Measurements from ENCODE around the gene LENG1. TPM values are rescaled to one million over a fixed set of nuclear protein-coding genes. Genes with fewer than 3 reads are reported as not detected.

LENG1 gene
- total and polyA plus RNA-seq, 12 donors, result 5.0 to 22.0 (median 9.7) TPM

DNA sequence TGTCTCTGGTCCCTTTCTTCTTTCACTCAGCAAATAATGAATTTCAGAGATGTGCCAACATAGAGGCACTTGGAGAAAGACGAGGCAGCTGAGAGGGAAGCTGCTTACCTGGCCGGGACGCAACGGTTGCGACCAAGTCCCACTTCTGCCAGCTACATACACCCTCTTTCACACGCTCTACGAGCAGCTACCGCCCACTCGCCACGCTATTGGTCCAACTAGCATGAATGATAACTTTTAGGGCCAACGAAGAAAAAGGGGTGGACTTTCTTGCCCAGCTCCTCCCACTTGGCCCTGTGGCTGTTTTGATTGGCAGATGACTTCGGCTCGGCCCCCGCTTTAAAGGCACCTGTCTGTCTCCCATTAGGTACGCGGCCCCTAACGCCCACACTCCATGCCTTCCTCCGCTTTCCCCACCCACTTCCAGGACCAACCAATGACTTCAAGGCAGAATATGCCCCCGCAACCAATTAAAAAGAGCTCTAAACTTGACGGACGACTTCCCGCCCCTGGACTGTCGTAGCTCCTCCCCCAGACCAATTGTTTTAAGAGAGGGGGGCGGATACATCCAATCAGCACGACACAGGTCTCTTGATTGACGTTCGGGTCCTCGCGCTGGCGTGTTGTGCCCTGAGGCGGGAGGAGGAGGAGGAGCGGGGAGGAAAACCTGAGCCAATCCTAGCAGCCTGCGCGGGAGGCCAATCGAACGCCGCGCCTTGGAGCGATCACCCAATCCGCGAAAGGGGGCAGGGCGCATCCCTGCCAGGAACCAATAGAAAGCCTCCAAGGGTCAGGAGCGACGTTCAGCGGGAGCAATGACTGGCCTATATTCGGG is 22.4 kb downstream of the LENG1 start:
- Histone ChIP-seq H3K36me3 (replicated peaks in 1 of 2) (no peaks in the 10 kb centered on the region), H3K4me3 (peak overlapping the region in 2 of 4 donors; percentile 84 to 100), H3K27me3 (no peaks in the 10 kb centered on the region), H3K9me3 (replicated peaks in 1 of 3) (no peaks in the 10 kb centered on the region), H3K27ac (peak overlapping the region; percentile 28 to 99 (median 93)), H3K4me1 (replicated peaks in 1 of 2) (peaks cover 21 to 39% of the 10 kb centered on the region in 2 donors)
- TF ChIP-seq, protein P1, sequence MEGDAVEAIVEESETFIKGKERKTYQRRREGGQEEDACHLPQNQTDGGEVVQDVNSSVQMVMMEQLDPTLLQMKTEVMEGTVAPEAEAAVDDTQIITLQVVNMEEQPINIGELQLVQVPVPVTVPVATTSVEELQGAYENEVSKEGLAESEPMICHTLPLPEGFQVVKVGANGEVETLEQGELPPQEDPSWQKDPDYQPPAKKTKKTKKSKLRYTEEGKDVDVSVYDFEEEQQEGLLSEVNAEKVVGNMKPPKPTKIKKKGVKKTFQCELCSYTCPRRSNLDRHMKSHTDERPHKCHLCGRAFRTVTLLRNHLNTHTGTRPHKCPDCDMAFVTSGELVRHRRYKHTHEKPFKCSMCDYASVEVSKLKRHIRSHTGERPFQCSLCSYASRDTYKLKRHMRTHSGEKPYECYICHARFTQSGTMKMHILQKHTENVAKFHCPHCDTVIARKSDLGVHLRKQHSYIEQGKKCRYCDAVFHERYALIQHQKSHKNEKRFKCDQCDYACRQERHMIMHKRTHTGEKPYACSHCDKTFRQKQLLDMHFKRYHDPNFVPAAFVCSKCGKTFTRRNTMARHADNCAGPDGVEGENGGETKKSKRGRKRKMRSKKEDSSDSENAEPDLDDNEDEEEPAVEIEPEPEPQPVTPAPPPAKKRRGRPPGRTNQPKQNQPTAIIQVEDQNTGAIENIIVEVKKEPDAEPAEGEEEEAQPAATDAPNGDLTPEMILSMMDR (IDR thresholded peaks at IDR 0.05), result no peak
- peak in 1 of 2 donors; percentile 82 for TF ChIP-seq POLR2A (IDR thresholded peaks at IDR 0.05)
- intact Hi-C loops (cut with DNase I), result no loop called here
- DNase-seq, result peak; percentile 99 to 100 (median 100)
- 0 to 1% (median 0%) methylated on average over 30 to 46 of the region's 46 CpGs for WGBS, 4 donors

DNA sequence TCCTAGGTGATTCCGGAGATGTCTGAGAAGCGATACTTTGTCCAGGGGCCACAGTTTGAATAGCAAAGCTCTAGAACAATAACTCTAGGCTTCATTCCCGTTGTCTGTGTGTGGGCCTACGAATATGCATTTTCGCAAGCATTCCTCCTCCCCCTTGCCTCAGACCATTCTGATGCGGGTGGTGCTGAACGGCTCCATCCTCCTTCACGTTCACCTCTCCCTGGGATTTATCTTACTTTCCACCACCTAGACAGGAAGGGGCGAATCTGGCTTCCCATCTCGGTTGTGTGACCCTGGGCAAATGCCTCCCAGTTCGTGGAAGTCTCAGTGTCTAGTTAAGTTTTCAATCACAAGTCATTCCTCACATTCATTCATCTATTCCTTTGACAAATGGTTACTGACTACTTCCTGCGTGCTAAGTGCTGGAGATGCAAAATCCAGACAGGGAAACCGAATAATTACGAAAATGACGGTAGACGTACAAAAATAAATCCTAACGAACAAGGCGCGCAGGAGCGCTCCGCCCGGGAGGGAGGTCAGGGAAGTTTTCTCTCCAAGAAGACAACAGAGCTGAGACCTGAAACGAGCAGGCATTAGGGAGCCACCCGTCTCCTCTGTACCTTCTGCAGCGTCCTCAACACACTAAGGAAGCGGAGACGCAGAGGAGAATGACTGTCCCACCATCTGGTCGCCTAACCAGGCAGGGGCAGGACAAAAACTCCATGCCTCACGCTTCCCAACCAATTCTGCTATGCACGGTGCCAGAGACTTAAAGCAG is 23.2 kb downstream of the LENG1 start:
- intact Hi-C loops (cut with DNase I), result no loop called here

DNA sequence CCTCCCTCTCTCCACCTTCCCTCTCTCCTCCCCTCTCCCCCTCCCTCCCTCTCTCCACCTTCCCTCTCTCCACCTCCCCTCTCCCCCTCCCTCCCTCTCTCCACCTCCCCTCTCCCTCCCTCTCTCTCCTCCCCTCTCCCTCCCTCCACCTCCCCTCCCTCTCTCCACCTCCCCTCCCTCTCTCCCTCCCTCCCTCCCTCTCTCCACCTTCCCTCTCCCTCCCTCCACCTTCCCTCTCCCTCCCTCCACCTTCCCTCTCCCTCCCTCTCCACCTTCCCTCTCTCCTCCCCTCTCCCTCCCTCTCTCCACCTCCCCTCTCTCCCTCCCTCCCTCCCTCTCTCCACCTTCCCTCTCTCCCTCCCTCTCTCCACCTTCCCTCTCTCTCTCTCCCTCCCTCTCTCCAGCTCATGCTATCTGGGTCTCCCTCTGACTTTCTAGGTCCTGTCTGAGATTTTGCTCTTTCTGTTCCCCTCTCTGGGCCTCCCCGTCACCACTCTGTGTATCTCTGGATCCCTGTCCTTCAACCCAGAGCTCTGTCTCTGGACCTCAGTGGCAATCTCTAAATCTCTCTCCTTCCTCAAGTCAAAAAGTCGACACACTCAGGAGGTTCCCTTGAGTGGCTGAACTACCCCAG is 25.4 kb downstream of the LENG1 start:
- H3K4me1 ChIP-seq (replicated peaks in 1 of 2), result peaks cover 17 to 18% of the 10 kb centered on the region in 2 donors
- TF ChIP-seq, protein P1 (IDR thresholded peaks at IDR 0.05), result no peak
- no peak for TF ChIP-seq POLR2A (IDR thresholded peaks at IDR 0.05)
- no peak overlapping the region for H3K4me3 ChIP-seq
- intact Hi-C loops (cut with DNase I), result no loop called here
- DNase-seq, result peak in 5 of 7 donors; percentile 45 to 66 (median 62)
- WGBS, 4 donors, result 36 to 43% (median 39%) methylated on average over 2 of the region's 2 CpGs
- H3K27ac ChIP-seq, result peak overlapping the region in 1 of 5 donors; percentile 39
- H3K27me3 ChIP-seq, result no peaks in the 10 kb centered on the region
- no peaks in the 10 kb centered on the region for H3K9me3 ChIP-seq (replicated peaks in 1 of 3)
- H3K36me3 ChIP-seq (replicated peaks in 1 of 2), result peaks cover 0 to 15% of the 10 kb centered on the region in 2 donors

More for the DNA sequence above, 23.2 kb downstream of the LENG1 start:
- peak in 2 of 7 donors; percentile 32 to 52 for DNase-seq
- no peaks in the 10 kb centered on the region for H3K9me3 ChIP-seq (replicated peaks in 1 of 3)
- no peaks in the 10 kb centered on the region for H3K27me3 ChIP-seq
- peak overlapping the region in 2 of 4 donors; percentile 30 to 63 for H3K4me3 ChIP-seq
- H3K4me1 ChIP-seq (replicated peaks in 1 of 2), result peaks cover 21 to 36% of the 10 kb centered on the region in 2 donors
- WGBS, 4 donors, result 5 to 7% (median 6%) methylated on average over 26 to 30 of the region's 30 CpGs
- H3K27ac ChIP-seq, result peak overlapping the region; percentile 13 to 79 (median 66)
- no peak for TF ChIP-seq POLR2A (IDR thresholded peaks at IDR 0.05)
- H3K36me3 ChIP-seq (replicated peaks in 1 of 2), result peaks cover 0 to under 1% of the 10 kb centered on the region in 2 donors

DNA sequence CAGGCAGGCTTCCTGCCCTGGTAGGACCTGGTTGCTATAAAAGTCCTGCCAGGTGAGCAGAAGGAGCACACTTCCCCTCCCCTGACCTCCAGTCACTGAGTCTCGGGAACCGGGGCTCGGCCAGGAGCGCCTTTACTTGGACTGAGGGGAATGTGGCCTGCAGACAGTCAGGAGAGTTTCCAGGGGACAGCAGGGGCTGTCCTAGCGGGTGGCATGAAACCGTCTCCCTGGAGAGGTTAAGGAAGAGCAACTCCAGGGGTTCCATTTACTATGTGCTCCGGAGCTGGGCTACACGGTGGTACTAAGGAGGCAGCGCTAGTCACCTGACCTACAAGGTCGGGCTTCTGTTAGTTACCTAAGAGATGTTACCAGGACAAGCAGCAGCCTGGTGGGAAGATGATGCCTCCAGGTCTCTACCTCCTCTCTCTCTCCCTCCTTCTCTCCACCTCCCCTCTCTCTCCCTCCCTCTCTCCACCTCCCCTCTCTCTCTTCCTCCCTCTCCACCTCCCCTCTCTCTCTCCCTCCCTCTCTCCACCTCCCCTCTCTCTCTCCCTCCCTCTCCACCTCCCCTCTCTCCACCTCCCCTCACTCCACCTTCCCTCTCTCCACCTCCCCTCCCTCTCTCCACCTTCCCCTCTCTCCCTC is 26.1 kb downstream of the LENG1 start:
- 49 to 63% (median 54%) methylated on average over 4 to 10 of the region's 10 CpGs for WGBS, 4 donors

More for the DNA sequence above, 26.1 kb downstream of the LENG1 start:
- Histone ChIP-seq H3K4me3 (no peak overlapping the region), H3K27ac (no peak overlapping the region), H3K4me1 (replicated peaks in 1 of 2) (peaks cover 11 to 12% of the 10 kb centered on the region in 2 donors), H3K9me3 (replicated peaks in 1 of 3) (no peaks in the 10 kb centered on the region), H3K27me3 (no peaks in the 10 kb centered on the region), H3K36me3 (replicated peaks in 1 of 2) (peaks cover 0 to 21% of the 10 kb centered on the region in 2 donors)
- TF ChIP-seq, protein P1 (IDR thresholded peaks at IDR 0.05), result no peak
- TF ChIP-seq POLR2A (IDR thresholded peaks at IDR 0.05), result no peak
- intact Hi-C loops (cut with DNase I), result no loop called here
- DNase-seq, result peak in 6 of 7 donors; percentile 48 to 92 (median 74)
